PFSK-1 (cell line): Measurements from ENCODE around the gene ZNF366.

ENCODE experiments used
- FOXP2 ChIP-seq: optimal IDR thresholded peaks from 2 replicates; pipeline ENCODE3; 2011; ENCODE audit warnings: borderline replicate concordance, control low read depth, inconsistent platforms; ENCODE audit not compliant: insufficient read depth; ENCODE audit errors: extremely low read length, extremely low read depth
- POLR2AphosphoS5 ChIP-seq: IDR thresholded peaks from 2 replicates; pipeline ENCODE4 v1.6.1; 2012; ENCODE audit warnings: low read depth, mild to moderate bottlenecking, control low read depth, low read length, moderate library complexity
- REST ChIP-seq, 2 experiments: IDR thresholded peaks; 2 replicates each; pipeline versions ENCODE4 v1.6.1 to v1.8.0; 2011 to 2012; ENCODE audit warnings: low read depth in 2 of 2, low read length in 2 of 2, control low read depth in 1 of 2, inconsistent platforms in 1 of 2, mild to moderate bottlenecking in 1 of 2, moderate library complexity in 1 of 2; ENCODE audit not compliant: insufficient read depth in 1 of 2
- SIN3A ChIP-seq: IDR thresholded peaks from 2 replicates; pipeline ENCODE4 v1.6.1; 2012; ENCODE audit warnings: mild to moderate bottlenecking, low read length, moderate library complexity, borderline replicate concordance; ENCODE audit not compliant: insufficient read depth
- TAF1 ChIP-seq: IDR thresholded peaks from 2 replicates; pipeline ENCODE4 v1.6.1; 2012; ENCODE audit warnings: low read length, control low read depth, borderline replicate concordance; ENCODE audit not compliant: insufficient read depth

Gene ZNF366

GRCh38 chr5:72400950-72401349, 106.3 kb downstream of the ZNF366 start:
- TF ChIP-seq TAF1 = no peak
- TF ChIP-seq POLR2AphosphoS5 = no peak
- TF ChIP-seq FOXP2 = no peak
- TF ChIP-seq SIN3A = no peak
- TF ChIP-seq REST (IDR thresholded peaks at IDR 0.05; ENCODE audit: insufficient read depth in 1 of 2, low read depth in 2 of 2, low read length in 2 of 2) = no peak

GRCh38 chr5:72397836-72398235, 109.4 kb downstream of the ZNF366 start:
- no peak for TF ChIP-seq POLR2AphosphoS5
- no peak for TF ChIP-seq FOXP2
- TF ChIP-seq REST (IDR thresholded peaks at IDR 0.05; ENCODE audit: insufficient read depth in 1 of 2, low read depth in 2 of 2, low read length in 2 of 2) = no peak
- TF ChIP-seq SIN3A = no peak
- no peak for TF ChIP-seq TAF1

GRCh38 chr5:72394688-72395087, 112.5 kb downstream of the ZNF366 start:
- TF ChIP-seq TAF1 = no peak

GRCh38 chr5:72393052-72393451, 114.2 kb downstream of the ZNF366 start:
- no peak for TF ChIP-seq POLR2AphosphoS5
- TF ChIP-seq FOXP2 = no peak
- no peak for TF ChIP-seq SIN3A
- no peak for TF ChIP-seq REST (IDR thresholded peaks at IDR 0.05; ENCODE audit: insufficient read depth in 1 of 2, low read depth in 2 of 2, low read length in 2 of 2)
- no peak for TF ChIP-seq TAF1
